Astrocyte of the hippocampus (primary cell): ENCODE results near the gene CXCL17.

ENCODE experiments used
- DNase-seq: peaks from one replicate; pipeline ENCODE4 v3.0.0; 2011; ENCODE audit warnings: low read depth, low spot score

Gene CXCL17

DNA sequence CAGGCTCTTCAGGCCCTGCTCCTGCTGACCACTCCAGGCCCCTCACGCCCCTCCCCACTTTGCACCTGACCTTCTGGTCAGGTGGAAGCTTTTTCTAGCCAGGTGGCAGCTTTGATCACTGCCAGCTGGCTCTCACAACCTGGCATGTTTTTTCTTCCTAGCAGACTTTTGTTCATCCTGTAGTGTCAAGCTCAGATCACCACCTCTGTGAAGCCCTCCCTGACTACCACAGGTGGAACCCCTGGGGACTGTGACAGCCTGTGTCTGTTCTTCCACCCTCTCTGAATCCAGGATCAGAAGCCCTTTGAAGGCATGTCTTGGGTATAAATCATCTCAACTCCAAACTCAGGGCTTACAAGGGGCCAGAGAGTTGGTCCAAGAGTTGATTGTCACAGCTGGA, 42.3 kb downstream of the CXCL17 start:
- no peak for DNase-seq

DNA sequence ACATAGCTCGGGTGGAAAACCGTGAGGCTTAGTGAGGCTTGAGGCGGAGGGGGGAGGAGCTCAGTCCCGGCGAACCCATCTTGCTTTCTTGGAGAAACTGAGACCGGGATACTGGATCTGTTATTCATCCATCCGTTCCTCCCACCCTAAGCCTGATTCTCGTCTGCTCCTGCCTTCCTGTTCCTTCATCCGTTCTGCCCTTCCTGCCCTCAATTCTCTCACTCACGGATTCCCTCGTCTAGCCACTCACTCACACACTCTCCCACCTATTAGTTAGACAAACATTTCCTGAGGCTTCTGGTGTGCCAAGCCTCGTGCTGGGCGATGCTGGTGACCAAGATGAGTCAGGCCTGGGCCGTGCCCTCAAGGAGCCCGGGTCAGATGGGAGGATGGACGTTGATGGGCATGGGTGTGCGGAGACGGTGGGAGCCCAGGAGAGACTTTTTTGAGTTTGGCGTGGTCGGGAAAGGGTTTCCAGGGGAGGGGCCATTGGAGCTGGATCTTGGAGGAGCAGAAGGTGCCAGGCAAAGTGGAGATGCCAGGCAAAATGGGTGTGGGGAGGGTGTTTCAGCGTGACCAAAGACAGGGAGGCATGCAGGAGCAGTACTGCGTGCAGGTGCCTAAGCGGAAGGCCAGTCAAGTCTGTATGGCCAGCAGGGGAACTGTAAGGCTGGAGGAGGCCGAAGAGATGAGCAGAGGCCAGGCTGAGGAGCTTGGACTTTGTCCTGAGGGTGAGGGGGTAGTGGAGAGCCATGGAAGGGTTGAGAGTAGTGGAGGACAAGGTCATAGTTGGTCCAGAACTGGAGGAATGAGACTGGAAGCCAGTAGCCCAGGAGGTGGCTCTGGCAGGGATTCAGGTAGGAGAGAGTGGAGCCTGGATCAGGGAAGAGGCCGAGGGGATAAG, 45.2 kb downstream of the CXCL17 start:
- no peak for DNase-seq

DNA sequence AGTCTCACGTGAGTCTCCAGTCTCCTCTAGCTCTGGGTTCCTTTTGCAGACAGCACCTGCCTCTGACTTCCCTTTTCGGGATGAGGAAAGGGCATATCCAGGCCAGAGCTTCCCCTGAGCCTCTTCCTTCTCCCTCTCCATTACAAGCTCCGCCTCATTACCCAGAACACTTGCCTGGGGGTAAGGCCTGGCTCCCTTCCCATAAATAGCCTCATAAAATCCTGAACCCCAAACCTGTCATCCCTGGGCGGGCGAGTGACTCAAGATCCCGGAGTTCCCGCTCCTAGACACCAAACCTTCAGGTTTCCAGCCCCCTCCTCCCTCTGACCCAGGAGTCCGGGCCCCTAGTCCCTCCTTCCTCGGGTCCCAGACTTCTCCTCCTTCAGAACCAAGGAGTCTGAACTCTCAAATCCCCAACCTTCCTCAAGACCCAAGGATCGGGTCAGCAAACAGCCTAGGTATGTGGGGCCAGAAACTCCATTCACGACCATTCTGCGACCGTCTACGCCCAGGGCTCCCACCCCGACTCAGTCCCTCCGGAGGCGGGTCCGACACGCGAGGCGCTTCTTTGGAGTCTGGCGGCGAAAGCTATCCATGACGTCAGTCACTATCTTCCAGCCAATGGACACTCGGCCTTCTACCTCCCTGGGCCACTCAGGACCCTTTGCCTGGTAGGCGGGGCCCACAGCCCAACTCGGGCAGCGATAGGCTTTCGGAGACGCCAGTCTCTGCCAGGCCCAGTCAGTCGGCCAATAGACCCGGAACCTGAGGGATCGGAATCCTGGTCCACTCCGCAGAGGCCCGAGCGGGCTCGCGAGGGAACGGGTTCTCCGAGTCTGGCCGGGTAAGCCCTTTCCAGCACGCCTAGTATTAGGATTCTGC, 46.1 kb downstream of the CXCL17 start:
- peak; percentile 100 for DNase-seq

GRCh38 chr19:42394751-42395150, 48.0 kb downstream of the CXCL17 start:
- DNase-seq: peak; percentile 11

- no peak for DNase-seq
Measured at GRCh38 chr19:42392165-42392564, 50.6 kb downstream of the CXCL17 start.

GRCh38 chr19:42389899-42390298, 52.8 kb downstream of the CXCL17 start, which contains the start of gene CNFN:
CNFN (minus strand) TSS chr19:42390297; CDS start chr19:42389037, 1,260 bp downstream.
- no peak for DNase-seq

GRCh38 chr19:42388851-42389489, 53.8 kb downstream of the CXCL17 start:
- no peak for DNase-seq

DNA sequence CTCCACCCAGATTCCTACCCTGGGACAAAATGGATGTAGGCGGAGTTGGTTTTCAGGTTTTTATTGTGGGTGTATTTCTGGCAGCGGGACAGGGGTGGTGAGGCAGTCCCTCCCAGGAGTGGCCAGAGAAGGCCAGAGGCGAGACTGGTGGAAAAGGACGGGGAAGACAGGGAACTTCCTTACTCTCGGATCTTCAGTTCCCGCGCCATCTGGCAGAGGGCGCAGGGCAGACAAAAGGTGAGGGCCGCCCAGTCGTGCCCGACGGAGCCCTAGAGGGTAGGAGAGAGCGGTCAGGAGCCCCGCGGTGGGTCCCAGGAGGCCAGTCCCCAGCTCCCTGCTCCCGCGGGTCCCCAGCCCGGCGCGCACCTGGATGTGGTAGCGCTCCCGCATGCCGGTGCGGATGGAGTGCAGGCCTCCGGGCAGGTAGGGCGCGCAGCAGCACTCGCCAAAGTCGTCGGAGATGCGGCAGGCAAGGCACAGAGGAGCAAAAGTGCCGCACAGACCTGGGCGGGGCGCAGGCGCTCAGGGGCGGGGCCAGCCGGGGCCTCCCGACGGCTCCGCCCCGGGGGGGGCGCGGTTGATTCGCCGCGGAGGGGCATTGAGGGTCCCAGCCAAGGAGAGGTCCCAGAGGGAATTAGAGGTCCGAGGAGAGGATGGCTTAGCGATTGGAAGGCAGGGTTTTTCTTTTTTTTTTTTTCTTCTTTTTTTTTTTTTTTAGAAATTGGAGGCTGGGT, 55.6 kb downstream of the CXCL17 start:
- DNase-seq: peak; percentile 62

GRCh38 chr19:42380155-42380554, 62.6 kb downstream of the CXCL17 start:
- DNase-seq: no peak
